Liver (tissue), 9 donors: ENCODE data around the gene C12orf50. TPM values are rescaled to one million over a fixed set of nuclear protein-coding genes. Genes with fewer than 3 reads are reported as not detected.
A peak's percentile ranks its signal among the peaks of the same experiment; 100 is the strongest.

ENCODE experiments used
- DNase-seq: peaks from one replicate; pipeline ENCODE4 v3.0.0-alpha.2; 2017; ENCODE audit warnings: low spot score
- H3K27ac ChIP-seq, 2 donors: one replicate each; pipeline ENCODE4 v1.7.0; 2013; ENCODE audit warnings: inconsistent platforms in 2 of 2, low read length in 2 of 2, control low read depth in 1 of 2, low read depth in 1 of 2, mild to moderate bottlenecking in 1 of 2
- H3K27me3 ChIP-seq, 4 donors: one replicate each; pipeline versions ENCODE4 v1.6.1 to v1.7.0; 2013; ENCODE audit warnings: low read length in 3 of 4, inconsistent platforms in 1 of 4, mild to moderate bottlenecking in 1 of 4, moderate library complexity in 1 of 4; ENCODE audit not compliant: control insufficient read depth in 4 of 4, insufficient read depth in 4 of 4
- H3K36me3 ChIP-seq, 4 donors: one replicate each; pipeline versions ENCODE4 v1.6.1 to v1.7.0; 2013; ENCODE audit warnings: low read length in 3 of 4, mild to moderate bottlenecking in 3 of 4, low read depth in 1 of 4, moderate library complexity in 1 of 4; ENCODE audit not compliant: control insufficient read depth in 4 of 4, insufficient read depth in 3 of 4
- H3K4me1 ChIP-seq, 4 donors: one replicate each; pipeline versions ENCODE4 v1.6.1 to v1.7.0; 2013; ENCODE audit warnings: low read length in 3 of 4, mild to moderate bottlenecking in 3 of 4, moderate library complexity in 1 of 4; ENCODE audit not compliant: control insufficient read depth in 4 of 4, insufficient read depth in 4 of 4
- H3K4me3 ChIP-seq, 3 donors: one replicate each; pipeline versions ENCODE4 v1.6.1 to v1.7.0; 2013; ENCODE audit warnings: low read length in 3 of 3, control low read depth in 1 of 3, low read depth in 1 of 3, mild to moderate bottlenecking in 1 of 3
- H3K9ac ChIP-seq, 2 donors: one replicate each; pipeline ENCODE4 v1.7.0; 2013; ENCODE audit warnings: low read length in 2 of 2, mild to moderate bottlenecking in 2 of 2, moderate library complexity in 2 of 2, control low read depth in 1 of 2, low read depth in 1 of 2
- H3K9me3 ChIP-seq, 4 donors: one replicate each; pipeline versions ENCODE4 v1.6.1 to v1.7.0; 2013; ENCODE audit warnings: low read length in 3 of 4; ENCODE audit not compliant: control insufficient read depth in 4 of 4
- FOXA1 ChIP-seq: IDR thresholded peaks from 2 replicates; pipeline ENCODE4 v1.6.1; 2016; ENCODE audit warnings: antibody characterized with exemption
- GABPA ChIP-seq, 2 donors: IDR thresholded peaks in 1 of 2; conservative IDR thresholded peaks in 1 of 2; 2 replicates each; pipeline ENCODE4 v1.6.1; 2016; ENCODE audit warnings: antibody characterized with exemption in 2 of 2, mild to moderate bottlenecking in 1 of 2, moderate library complexity in 1 of 2
- HNF4A ChIP-seq, 2 donors: conservative IDR thresholded peaks; 2 replicates each; pipeline ENCODE4 v1.6.1; 2016; ENCODE audit warnings: antibody characterized with exemption in 2 of 2, mild to moderate bottlenecking in 2 of 2
- HNF4G ChIP-seq: IDR thresholded peaks from 2 replicates; pipeline ENCODE4 v1.6.1; 2016; ENCODE audit warnings: antibody characterized with exemption
- JUND ChIP-seq, 2 donors: IDR thresholded peaks; 2 replicates each; pipeline ENCODE4 v1.6.1; 2016; ENCODE audit warnings: antibody characterized with exemption in 2 of 2
- NR2F2 ChIP-seq: IDR thresholded peaks from 2 replicates; pipeline ENCODE4 v1.6.1; 2016; ENCODE audit warnings: antibody characterized with exemption
- RAD21 ChIP-seq, 2 donors: IDR thresholded peaks; 2 replicates each; pipeline ENCODE4 v1.6.1; 2016; ENCODE audit warnings: antibody characterized with exemption in 2 of 2, mild to moderate bottlenecking in 2 of 2
- RXRA ChIP-seq, 2 donors: IDR thresholded peaks; 2 replicates each; pipeline ENCODE4 v1.6.1; 2017 to 2018; ENCODE audit warnings: antibody characterized with exemption in 2 of 2, mild to moderate bottlenecking in 1 of 2
- SP1 ChIP-seq: IDR thresholded peaks from 2 replicates; pipeline ENCODE4 v1.6.1; 2018; ENCODE audit warnings: antibody characterized with exemption, mild to moderate bottlenecking
- TAF1 ChIP-seq: conservative IDR thresholded peaks from 2 replicates; pipeline ENCODE4 v1.6.1; 2016; ENCODE audit warnings: antibody characterized with exemption, mild to moderate bottlenecking
- YY1 ChIP-seq: IDR thresholded peaks from 2 replicates; pipeline ENCODE4 v1.6.1; 2016; ENCODE audit warnings: antibody characterized with exemption, mild to moderate bottlenecking
- ZBTB33 ChIP-seq: IDR thresholded peaks from 2 replicates; pipeline ENCODE4 v1.6.1; 2016; ENCODE audit warnings: antibody characterized with exemption
- WGBS: extraction: QIAGEN DNeasy Blood & Tissue Kit; methylation state at CpG from one replicate; pipeline ENCODE4 v1.1.7; 2013; 5-methylcytosine and 5-hydroxymethylcytosine counted together
- polyA plus RNA-seq, 2 donors: library from polyadenylated mRNA; stranded (reverse) in 1 of 2; unstranded in 1 of 2; fragments of 200-250 nt in 1 of 2; fragments of >200 nt in 1 of 2; fragmentation: Nextera tagmentation in 1 of 2; extraction: Ambion mirVana in 1 of 2; gene quantifications; one replicate each; pipeline versions ENCODE4 v1.2.1 to v1.2.3, GENCODE V29; 2013 to 2015
- total RNA-seq, 2 donors: library from RNA; depleted of rRNA; stranded (reverse); fragments of >200 nt; gene quantifications; one replicate each; pipeline ENCODE4 v1.2.3, GENCODE V29; 2014
- TF ChIP-seq, protein P1 (sequence below): fragments of 150-350 bp; IDR thresholded peaks from 2 replicates; pipeline ENCODE4 v1.5.1; 2017; ENCODE audit warnings: improper control_type of control experiment, low read depth, low read length; ENCODE audit not compliant: missing input control
- TF ChIP-seq, protein P2 (sequence below): IDR thresholded peaks from 2 replicates; pipeline ENCODE4 v1.6.1; 2016; ENCODE audit warnings: antibody characterized with exemption, mild to moderate bottlenecking
- TF ChIP-seq, protein P3 (sequence below): IDR thresholded peaks from 2 replicates; pipeline ENCODE4 v1.6.1; 2016; ENCODE audit warnings: antibody characterized with exemption
- donor health status: healthy.
- donor health status: healthy.
- donor health status: healthy.
- donor health status: healthy.
- donor health status: healthy.

Gene C12orf50
- total and polyA plus RNA-seq, 4 donors, result 0.08 TPM; not detected in 3

DNA sequence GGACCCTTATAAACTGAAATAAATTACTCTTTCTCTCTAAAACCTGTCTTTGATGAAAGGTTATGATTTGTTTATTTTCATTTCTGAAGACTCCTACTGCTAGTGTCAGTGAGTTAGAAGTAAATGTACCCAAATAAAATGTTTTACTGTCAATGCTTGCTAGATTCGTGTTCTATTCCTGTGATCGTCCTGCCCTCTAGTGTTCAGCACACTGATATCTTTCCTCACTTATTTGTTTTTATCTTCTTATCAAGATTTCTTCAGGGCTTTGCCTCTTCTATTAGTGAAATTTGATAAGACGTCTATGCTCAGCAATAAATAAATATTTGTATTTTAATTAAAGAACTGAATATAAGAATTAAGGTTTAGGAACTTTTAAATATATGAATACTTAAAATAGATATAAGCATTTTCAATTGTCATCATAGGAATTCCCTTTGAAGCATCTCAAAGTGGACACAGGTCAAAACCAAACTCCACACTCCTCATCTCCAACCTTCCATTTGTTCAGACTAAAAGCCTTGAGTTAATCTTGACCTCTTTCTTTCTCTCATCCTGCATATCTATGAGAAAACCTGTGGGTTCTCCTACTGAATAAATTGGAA lies 75.8 kb downstream of the C12orf50 start:
- no peak overlapping the region for H3K9ac ChIP-seq
- H3K9me3 ChIP-seq, result no peaks in the 10 kb centered on the region
- H3K27me3 ChIP-seq, result no peaks in the 10 kb centered on the region
- no peak overlapping the region for H3K27ac ChIP-seq
- H3K4me1 ChIP-seq, result no peaks in the 10 kb centered on the region
- no peak for DNase-seq
- H3K36me3 ChIP-seq, result no peaks in the 10 kb centered on the region
- no peak overlapping the region for H3K4me3 ChIP-seq
- WGBS, result under 1% methylated on average over 3 of the region's 3 CpGs
- TF ChIP-seq HNF4G (no peak), ZBTB33 (no peak), FOXA1 (no peak), RAD21 (IDR thresholded peaks at IDR 0.05) (peak; percentile 71 to 75), YY1 (no peak)
- TF ChIP-seq, protein P1, sequence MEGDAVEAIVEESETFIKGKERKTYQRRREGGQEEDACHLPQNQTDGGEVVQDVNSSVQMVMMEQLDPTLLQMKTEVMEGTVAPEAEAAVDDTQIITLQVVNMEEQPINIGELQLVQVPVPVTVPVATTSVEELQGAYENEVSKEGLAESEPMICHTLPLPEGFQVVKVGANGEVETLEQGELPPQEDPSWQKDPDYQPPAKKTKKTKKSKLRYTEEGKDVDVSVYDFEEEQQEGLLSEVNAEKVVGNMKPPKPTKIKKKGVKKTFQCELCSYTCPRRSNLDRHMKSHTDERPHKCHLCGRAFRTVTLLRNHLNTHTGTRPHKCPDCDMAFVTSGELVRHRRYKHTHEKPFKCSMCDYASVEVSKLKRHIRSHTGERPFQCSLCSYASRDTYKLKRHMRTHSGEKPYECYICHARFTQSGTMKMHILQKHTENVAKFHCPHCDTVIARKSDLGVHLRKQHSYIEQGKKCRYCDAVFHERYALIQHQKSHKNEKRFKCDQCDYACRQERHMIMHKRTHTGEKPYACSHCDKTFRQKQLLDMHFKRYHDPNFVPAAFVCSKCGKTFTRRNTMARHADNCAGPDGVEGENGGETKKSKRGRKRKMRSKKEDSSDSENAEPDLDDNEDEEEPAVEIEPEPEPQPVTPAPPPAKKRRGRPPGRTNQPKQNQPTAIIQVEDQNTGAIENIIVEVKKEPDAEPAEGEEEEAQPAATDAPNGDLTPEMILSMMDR, result peak; percentile 41

- Histone ChIP-seq H3K36me3 (no peaks in the 10 kb centered on the region), H3K9me3 (no peaks in the 10 kb centered on the region), H3K9ac (no peak overlapping the region), H3K4me1 (no peaks in the 10 kb centered on the region), H3K27ac (no peak overlapping the region), H3K27me3 (no peaks in the 10 kb centered on the region), H3K4me3 (no peak overlapping the region)
- WGBS, result 57% methylated on average over 5 of the region's 5 CpGs
- DNase-seq, result no peak
- TF ChIP-seq, protein P2, sequence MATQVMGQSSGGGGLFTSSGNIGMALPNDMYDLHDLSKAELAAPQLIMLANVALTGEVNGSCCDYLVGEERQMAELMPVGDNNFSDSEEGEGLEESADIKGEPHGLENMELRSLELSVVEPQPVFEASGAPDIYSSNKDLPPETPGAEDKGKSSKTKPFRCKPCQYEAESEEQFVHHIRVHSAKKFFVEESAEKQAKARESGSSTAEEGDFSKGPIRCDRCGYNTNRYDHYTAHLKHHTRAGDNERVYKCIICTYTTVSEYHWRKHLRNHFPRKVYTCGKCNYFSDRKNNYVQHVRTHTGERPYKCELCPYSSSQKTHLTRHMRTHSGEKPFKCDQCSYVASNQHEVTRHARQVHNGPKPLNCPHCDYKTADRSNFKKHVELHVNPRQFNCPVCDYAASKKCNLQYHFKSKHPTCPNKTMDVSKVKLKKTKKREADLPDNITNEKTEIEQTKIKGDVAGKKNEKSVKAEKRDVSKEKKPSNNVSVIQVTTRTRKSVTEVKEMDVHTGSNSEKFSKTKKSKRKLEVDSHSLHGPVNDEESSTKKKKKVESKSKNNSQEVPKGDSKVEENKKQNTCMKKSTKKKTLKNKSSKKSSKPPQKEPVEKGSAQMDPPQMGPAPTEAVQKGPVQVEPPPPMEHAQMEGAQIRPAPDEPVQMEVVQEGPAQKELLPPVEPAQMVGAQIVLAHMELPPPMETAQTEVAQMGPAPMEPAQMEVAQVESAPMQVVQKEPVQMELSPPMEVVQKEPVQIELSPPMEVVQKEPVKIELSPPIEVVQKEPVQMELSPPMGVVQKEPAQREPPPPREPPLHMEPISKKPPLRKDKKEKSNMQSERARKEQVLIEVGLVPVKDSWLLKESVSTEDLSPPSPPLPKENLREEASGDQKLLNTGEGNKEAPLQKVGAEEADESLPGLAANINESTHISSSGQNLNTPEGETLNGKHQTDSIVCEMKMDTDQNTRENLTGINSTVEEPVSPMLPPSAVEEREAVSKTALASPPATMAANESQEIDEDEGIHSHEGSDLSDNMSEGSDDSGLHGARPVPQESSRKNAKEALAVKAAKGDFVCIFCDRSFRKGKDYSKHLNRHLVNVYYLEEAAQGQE, result no peak
- TF ChIP-seq HNF4A (conservative IDR thresholded peaks at IDR 0.05), result no peak
- no peak for TF ChIP-seq JUND (IDR thresholded peaks at IDR 0.05)
- no peak for TF ChIP-seq TAF1
- no peak for TF ChIP-seq GABPA (IDR thresholded peaks at IDR 0.05 in 1 of 2, conservative IDR thresholded peaks at IDR 0.05 in 1 of 2)
- TF ChIP-seq, protein P3, sequence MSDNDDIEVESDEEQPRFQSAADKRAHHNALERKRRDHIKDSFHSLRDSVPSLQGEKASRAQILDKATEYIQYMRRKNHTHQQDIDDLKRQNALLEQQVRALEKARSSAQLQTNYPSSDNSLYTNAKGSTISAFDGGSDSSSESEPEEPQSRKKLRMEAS, result no peak
- TF ChIP-seq ZBTB33, result no peak
- no peak for TF ChIP-seq YY1
- no peak for TF ChIP-seq HNF4G
- TF ChIP-seq SP1, result no peak
- no peak for TF ChIP-seq NR2F2
- TF ChIP-seq RXRA (IDR thresholded peaks at IDR 0.05), result no peak
Measured at GRCh38 chr12:87952850-87953249, 76.4 kb downstream of the C12orf50 start.
